Measurements from ENCODE around the gene FOXO1.

DNA sequence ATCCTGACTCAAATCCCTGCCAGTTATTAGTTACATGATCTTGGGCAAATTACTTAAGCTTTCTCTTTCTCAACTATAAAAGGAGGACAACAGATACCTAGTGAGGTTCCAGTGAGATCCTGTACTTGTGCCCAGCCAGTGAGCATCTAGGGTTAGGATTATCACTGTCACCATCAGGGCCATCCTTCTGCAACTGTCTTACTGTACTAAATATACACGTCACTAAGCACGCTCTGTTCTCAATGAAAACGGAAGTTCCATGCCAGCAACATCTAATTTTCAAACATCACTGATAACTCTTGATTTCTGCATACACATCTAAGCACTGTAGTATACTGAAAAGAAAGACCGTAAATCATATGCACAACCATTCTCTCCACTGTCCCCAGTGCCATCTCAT lies 70.0 kb downstream of the FOXO1 start:
- TF ChIP-seq, protein P1, sequence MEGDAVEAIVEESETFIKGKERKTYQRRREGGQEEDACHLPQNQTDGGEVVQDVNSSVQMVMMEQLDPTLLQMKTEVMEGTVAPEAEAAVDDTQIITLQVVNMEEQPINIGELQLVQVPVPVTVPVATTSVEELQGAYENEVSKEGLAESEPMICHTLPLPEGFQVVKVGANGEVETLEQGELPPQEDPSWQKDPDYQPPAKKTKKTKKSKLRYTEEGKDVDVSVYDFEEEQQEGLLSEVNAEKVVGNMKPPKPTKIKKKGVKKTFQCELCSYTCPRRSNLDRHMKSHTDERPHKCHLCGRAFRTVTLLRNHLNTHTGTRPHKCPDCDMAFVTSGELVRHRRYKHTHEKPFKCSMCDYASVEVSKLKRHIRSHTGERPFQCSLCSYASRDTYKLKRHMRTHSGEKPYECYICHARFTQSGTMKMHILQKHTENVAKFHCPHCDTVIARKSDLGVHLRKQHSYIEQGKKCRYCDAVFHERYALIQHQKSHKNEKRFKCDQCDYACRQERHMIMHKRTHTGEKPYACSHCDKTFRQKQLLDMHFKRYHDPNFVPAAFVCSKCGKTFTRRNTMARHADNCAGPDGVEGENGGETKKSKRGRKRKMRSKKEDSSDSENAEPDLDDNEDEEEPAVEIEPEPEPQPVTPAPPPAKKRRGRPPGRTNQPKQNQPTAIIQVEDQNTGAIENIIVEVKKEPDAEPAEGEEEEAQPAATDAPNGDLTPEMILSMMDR (IDR thresholded peaks at IDR 0.05; ENCODE audit: insufficient read depth, low read length, poor library complexity, severe bottlenecking): no peak
- no peak for TF ChIP-seq EZH2phosphoT487 (conservative IDR thresholded peaks at IDR 0.05; ENCODE audit: low read length)

All from SU-DHL-6 (cell line).